ENCODE data around the gene CNDP2.

- TF ChIP-seq CTCF (conservative IDR thresholded peaks at IDR 0.05; ENCODE audit: low read depth, low read length) (no peak), EZH2 (IDR thresholded peaks at IDR 0.05; ENCODE audit: borderline replicate concordance, low read depth, low read length, poor library complexity, severe bottlenecking) (no peak)
Measured at GRCh38 chr18:74573053-74573452, 76.9 kb downstream of the CNDP2 start.

Measured in A673 (cell line).